HEK293 (cell line): ENCODE results near the gene CHMP1B.

Experiments used
- CTCF ChIA-PET: fragments of 350-600 bp; formaldehyde crosslinking; extraction: SDS; loops from one replicate; lab custom pipeline; 2021; ENCODE audit warnings: antibody characterized with exemption; lab: Yijun Ruan, JAX
- POLR2A ChIA-PET: fragments of 300-600 bp; formaldehyde crosslinking; extraction: SDS; loops from one replicate; lab custom pipeline; 2020; ENCODE audit warnings: antibody characterized with exemption, inconsistent platforms; lab: Yijun Ruan, JAX
- H3K27ac ChIP-seq: fragments of 200-500 bp; sonication (Bioruptor generic); 2 replicates; pipeline ENCODE4 v1.5.1; 2014; ENCODE audit warnings: low read depth, low read length, control low read depth, inconsistent platforms; ENCODE audit errors: extremely low read depth
- H3K36me3 ChIP-seq, 2 experiments: fragments of 200-500 bp in 1 of 2; sonication (Bioruptor generic) in 1 of 2; 1 replicate in 1 of 2; 2 replicates in 1 of 2; pipeline ENCODE4 v1.5.1; 2014 to 2017; ENCODE audit warnings: inconsistent platforms in 2 of 2, low read length in 2 of 2; ENCODE audit not compliant: control insufficient read depth in 2 of 2, insufficient read depth in 1 of 2
- H3K4me1 ChIP-seq: fragments of 200-500 bp; sonication (Bioruptor generic); 2 replicates; pipeline ENCODE4 v1.5.1; 2014; ENCODE audit warnings: mild to moderate bottlenecking, low read length, inconsistent platforms; ENCODE audit not compliant: control insufficient read depth, insufficient read depth
- H3K4me3 ChIP-seq: 2 replicates; pipeline ENCODE4 v1.5.1; 2011; ENCODE audit warnings: low read depth, mild to moderate bottlenecking, control low read depth, low read length, moderate library complexity
- H3K9me3 ChIP-seq: fragments of 200-500 bp; sonication (Bioruptor generic); 2 replicates; pipeline ENCODE4 v1.5.1; 2014; ENCODE audit warnings: low read depth, low read length, inconsistent platforms; ENCODE audit not compliant: control insufficient read depth, insufficient read depth
- BCL11A ChIP-seq: fragments of 450-650 bp; formaldehyde crosslinking; IDR thresholded peaks from 2 replicates; pipeline ENCODE4 v1.5.1; 2016; ENCODE audit warnings: low read depth, missing biosample characterization, missing genetic modification characterization
- GFI1B ChIP-seq: fragments of 450-650 bp; formaldehyde crosslinking; IDR thresholded peaks from 2 replicates; pipeline ENCODE4 v1.5.1; 2016; ENCODE audit warnings: missing biosample characterization, missing genetic modification characterization
- HOXD13 ChIP-seq: sonication (generic); formaldehyde crosslinking; IDR thresholded peaks from 2 replicates; pipeline ENCODE4 v1.8.0; 2022; ENCODE audit warnings: missing genetic modification reagents, borderline replicate concordance
- IKZF3 ChIP-seq: fragments of 450-650 bp; IDR thresholded peaks from 2 replicates; pipeline ENCODE4 v1.5.0; 2018; ENCODE audit warnings: missing biosample characterization, mild to moderate bottlenecking, missing genetic modification characterization, moderate library complexity
- WT1 ChIP-seq: fragments of 450-650 bp; formaldehyde crosslinking; IDR thresholded peaks from 2 replicates; pipeline ENCODE4 v1.5.1; 2016; ENCODE audit warnings: missing biosample characterization, missing genetic modification characterization
- ZBTB20 ChIP-seq: fragments of 450-650 bp; formaldehyde crosslinking; IDR thresholded peaks from 2 replicates; pipeline ENCODE4 v1.5.1; 2016; ENCODE audit warnings: missing biosample characterization, missing genetic modification characterization
- ZIC2 ChIP-seq: fragments of 450-650 bp; formaldehyde crosslinking; IDR thresholded peaks from 2 replicates; pipeline ENCODE4 v1.5.1; 2016; ENCODE audit warnings: missing biosample characterization, missing genetic modification characterization
- ZNF174 ChIP-seq: fragments of 450-650 bp; formaldehyde crosslinking; IDR thresholded peaks from 2 replicates; pipeline ENCODE4 v1.5.0; 2017; ENCODE audit warnings: missing biosample characterization, mild to moderate bottlenecking, missing genetic modification characterization
- ZNF211 ChIP-seq: fragments of 450-650 bp; formaldehyde crosslinking; IDR thresholded peaks from 2 replicates; pipeline ENCODE4 v1.5.1; 2016; ENCODE audit warnings: low read depth, missing biosample characterization, missing genetic modification characterization
- ZNF280C ChIP-seq: fragments of 450-650 bp; formaldehyde crosslinking; IDR thresholded peaks from 2 replicates; pipeline ENCODE4 v1.5.1; 2016; ENCODE audit warnings: missing biosample characterization, missing genetic modification characterization
- ZNF366 ChIP-seq: fragments of 450-650 bp; formaldehyde crosslinking; conservative IDR thresholded peaks from 2 replicates; pipeline ENCODE4 v1.5.1; 2016; ENCODE audit warnings: missing biosample characterization, missing genetic modification characterization
- ZNF394 ChIP-seq: fragments of 450-650 bp; formaldehyde crosslinking; IDR thresholded peaks from 2 replicates; pipeline ENCODE4 v1.5.1; 2016; ENCODE audit warnings: missing biosample characterization, missing genetic modification characterization, mild to moderate bottlenecking, moderate library complexity, borderline replicate concordance
- ZNF510 ChIP-seq: fragments of 450-650 bp; formaldehyde crosslinking; IDR thresholded peaks from 2 replicates; pipeline ENCODE4 v1.5.1; 2018; ENCODE audit warnings: mild to moderate bottlenecking, missing genetic modification characterization, missing biosample characterization; ENCODE audit not compliant: insufficient replicate concordance
- ZNF513 ChIP-seq: fragments of 450-650 bp; IDR thresholded peaks from 2 replicates; pipeline ENCODE4 v1.5.1; 2018; ENCODE audit warnings: missing biosample characterization, missing genetic modification characterization
- ZNF530 ChIP-seq: fragments of 450-650 bp; formaldehyde crosslinking; IDR thresholded peaks from 2 replicates; pipeline ENCODE4 v1.5.1; 2016; ENCODE audit warnings: low read depth, missing biosample characterization, missing genetic modification characterization
- ZNF560 ChIP-seq: fragments of 450-650 bp; formaldehyde crosslinking; IDR thresholded peaks from 2 replicates; pipeline ENCODE4 v1.5.1; 2017; ENCODE audit warnings: missing biosample characterization, missing genetic modification characterization, borderline replicate concordance
- ZNF623 ChIP-seq: fragments of 450-650 bp; formaldehyde crosslinking; IDR thresholded peaks from 2 replicates; pipeline ENCODE4 v1.5.1; 2016; ENCODE audit warnings: missing biosample characterization, missing genetic modification characterization
- ZNF624 ChIP-seq: fragments of 450-650 bp; formaldehyde crosslinking; IDR thresholded peaks from 2 replicates; pipeline ENCODE4 v1.5.1; 2017; ENCODE audit warnings: missing biosample characterization, missing genetic modification characterization
- ZNF658 ChIP-seq: fragments of 450-650 bp; formaldehyde crosslinking; IDR thresholded peaks from 2 replicates; pipeline ENCODE4; 2016; ENCODE audit warnings: missing biosample characterization, missing genetic modification characterization
- ZSCAN16 ChIP-seq: fragments of 450-650 bp; formaldehyde crosslinking; IDR thresholded peaks from 2 replicates; pipeline ENCODE4 v1.5.1; 2016; ENCODE audit warnings: missing biosample characterization, missing genetic modification characterization
- ZSCAN30 ChIP-seq: fragments of 450-650 bp; IDR thresholded peaks from 2 replicates; pipeline ENCODE4 v1.5.1; 2018; ENCODE audit warnings: missing biosample characterization, mild to moderate bottlenecking, missing genetic modification characterization, moderate library complexity
- TF ChIP-seq, protein P1 (sequence below): fragments of 450-650 bp; formaldehyde crosslinking; IDR thresholded peaks from 2 replicates; pipeline ENCODE4 v1.5.1; 2016; ENCODE audit warnings: missing biosample characterization, missing genetic modification characterization
- TF ChIP-seq, protein P2 (sequence below): IDR thresholded peaks from 2 replicates; pipeline ENCODE4 v1.6.1; 2011; ENCODE audit warnings: mild to moderate bottlenecking, low read depth, low read length, borderline replicate concordance

Gene CHMP1B

GRCh38 chr18:11811009-11811408, 40.2 kb upstream of the CHMP1B start:
- ChIA-PET POLR2A (no interaction called here), CTCF (interaction anchor here (0.6 to 2.1 kb wide), 2 partner anchors 9 to 78 kb away, joined by 3 to 5 read pairs; no protein-coding TSS in a partner anchor)
- no peak overlapping the region for H3K27ac ChIP-seq
- H3K9me3 ChIP-seq = no peaks in the 10 kb centered on the region
- H3K36me3 ChIP-seq = no peaks in the 10 kb centered on the region
- H3K4me1 ChIP-seq = peaks cover under 1% of the 10 kb centered on the region; the same call in 1 of the 2 replicates
- no peak overlapping the region for H3K4me3 ChIP-seq
- no peak for TF ChIP-seq ZNF394 (tag by site-specific recombination)
- no peak for TF ChIP-seq ZNF510
- no peak for TF ChIP-seq BCL11A (tag by site-specific recombination)
- TF ChIP-seq ZIC2 = no peak
- no peak for TF ChIP-seq ZNF513 (tag by site-specific recombination)
- TF ChIP-seq ZNF211 = no peak
- TF ChIP-seq ZSCAN16 (tag by site-specific recombination) = no peak
- no peak for TF ChIP-seq ZNF366 (tag by site-specific recombination)
- no peak for TF ChIP-seq WT1 (tag by site-specific recombination)
- no peak for TF ChIP-seq ZSCAN30 (tag by site-specific recombination)
- no peak for TF ChIP-seq ZNF560 (tag by site-specific recombination)
- TF ChIP-seq, protein P1, sequence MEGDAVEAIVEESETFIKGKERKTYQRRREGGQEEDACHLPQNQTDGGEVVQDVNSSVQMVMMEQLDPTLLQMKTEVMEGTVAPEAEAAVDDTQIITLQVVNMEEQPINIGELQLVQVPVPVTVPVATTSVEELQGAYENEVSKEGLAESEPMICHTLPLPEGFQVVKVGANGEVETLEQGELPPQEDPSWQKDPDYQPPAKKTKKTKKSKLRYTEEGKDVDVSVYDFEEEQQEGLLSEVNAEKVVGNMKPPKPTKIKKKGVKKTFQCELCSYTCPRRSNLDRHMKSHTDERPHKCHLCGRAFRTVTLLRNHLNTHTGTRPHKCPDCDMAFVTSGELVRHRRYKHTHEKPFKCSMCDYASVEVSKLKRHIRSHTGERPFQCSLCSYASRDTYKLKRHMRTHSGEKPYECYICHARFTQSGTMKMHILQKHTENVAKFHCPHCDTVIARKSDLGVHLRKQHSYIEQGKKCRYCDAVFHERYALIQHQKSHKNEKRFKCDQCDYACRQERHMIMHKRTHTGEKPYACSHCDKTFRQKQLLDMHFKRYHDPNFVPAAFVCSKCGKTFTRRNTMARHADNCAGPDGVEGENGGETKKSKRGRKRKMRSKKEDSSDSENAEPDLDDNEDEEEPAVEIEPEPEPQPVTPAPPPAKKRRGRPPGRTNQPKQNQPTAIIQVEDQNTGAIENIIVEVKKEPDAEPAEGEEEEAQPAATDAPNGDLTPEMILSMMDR (tag by site-specific recombination) = no peak
- no peak for TF ChIP-seq ZNF530 (tag by site-specific recombination)

GRCh38 chr18:11817229-11817628, 34.0 kb upstream of the CHMP1B start:
- POLR2A ChIA-PET = no interaction called here
- CTCF ChIA-PET = no interaction called here
- no peak for TF ChIP-seq GFI1B (tag by site-specific recombination)
- no peak overlapping the region for H3K4me3 ChIP-seq
- H3K9me3 ChIP-seq = no peaks in the 10 kb centered on the region
- H3K4me1 ChIP-seq = no peaks in the 10 kb centered on the region
- H3K27ac ChIP-seq = no peak overlapping the region
- no peaks in the 10 kb centered on the region for H3K36me3 ChIP-seq

GRCh38 chr18:11818486-11819203, 32.6 kb upstream of the CHMP1B start:
- Histone ChIP-seq H3K36me3 (no peaks in the 10 kb centered on the region), H3K4me1 (no peaks in the 10 kb centered on the region), H3K27ac (no peak overlapping the region), H3K9me3 (no peaks in the 10 kb centered on the region), H3K4me3 (no peak overlapping the region)
- ChIA-PET POLR2A (interaction anchor here (0.6 kb wide), 1 partner anchor 24 kb away, joined by 3 read pairs; no protein-coding TSS in a partner anchor), CTCF (interaction anchor here (0.7 kb wide), 1 partner anchor 47 kb away, joined by 3 read pairs; no protein-coding TSS in a partner anchor)
- TF ChIP-seq ZBTB20 (tag by site-specific recombination) = no peak
- no peak for TF ChIP-seq ZNF624 (tag by site-specific recombination)
- TF ChIP-seq, protein P2, sequence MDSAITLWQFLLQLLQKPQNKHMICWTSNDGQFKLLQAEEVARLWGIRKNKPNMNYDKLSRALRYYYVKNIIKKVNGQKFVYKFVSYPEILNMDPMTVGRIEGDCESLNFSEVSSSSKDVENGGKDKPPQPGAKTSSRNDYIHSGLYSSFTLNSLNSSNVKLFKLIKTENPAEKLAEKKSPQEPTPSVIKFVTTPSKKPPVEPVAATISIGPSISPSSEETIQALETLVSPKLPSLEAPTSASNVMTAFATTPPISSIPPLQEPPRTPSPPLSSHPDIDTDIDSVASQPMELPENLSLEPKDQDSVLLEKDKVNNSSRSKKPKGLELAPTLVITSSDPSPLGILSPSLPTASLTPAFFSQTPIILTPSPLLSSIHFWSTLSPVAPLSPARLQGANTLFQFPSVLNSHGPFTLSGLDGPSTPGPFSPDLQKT = no peak
- no peak for TF ChIP-seq HOXD13 (CRISPR knock-in tag)
- no peak for TF ChIP-seq ZNF280C (tag by site-specific recombination)
- TF ChIP-seq ZNF174 (tag by site-specific recombination) = no peak
- TF ChIP-seq IKZF3 (tag by site-specific recombination) = no peak
- no peak for TF ChIP-seq ZNF623 (tag by site-specific recombination)
- TF ChIP-seq ZNF658 = no peak
